GM12892 (cell line): ENCODE data around the gene RXRG.

Experiments
- DNase-seq: peaks from one replicate; pipeline ENCODE4 v3.0.0; 2011; ENCODE audit not compliant: insufficient read length
- FAIRE-seq: peaks from 2 replicates; lab custom pipeline; 2011; peaks lifted over from hg19 to GRCh38; lab: Jason Lieb, UNC
- POLR2A ChIP-seq: IDR thresholded peaks from 2 replicates; pipeline ENCODE4 v1.6.1; 2011; ENCODE audit warnings: low read depth, low read length, control low read depth
- POLR2AphosphoS5 ChIP-seq: IDR thresholded peaks from 2 replicates; pipeline ENCODE4 v1.6.1; 2011; ENCODE audit warnings: low read depth, low read length, control low read depth
- TAF1 ChIP-seq: IDR thresholded peaks from 2 replicates; pipeline ENCODE4 v1.6.1; 2011; ENCODE audit warnings: low read depth, mild to moderate bottlenecking, control low read depth, low read length, borderline replicate concordance

Gene RXRG

GRCh38 chr1:165355139-165355976 lies 89.6 kb downstream of the RXRG start:
- DNase-seq (no peak), FAIRE-seq (no peak)
- TF ChIP-seq POLR2AphosphoS5: no peak
- TF ChIP-seq TAF1: no peak
- no peak for TF ChIP-seq POLR2A

- TF ChIP-seq POLR2A (no peak), POLR2AphosphoS5 (no peak), TAF1 (no peak)
- FAIRE-seq (no peak), DNase-seq (no peak)
These were observed 90.2 kb downstream of the RXRG start for GRCh38 chr1:165354739-165355138.

GRCh38 chr1:165353731-165354671 lies 90.9 kb downstream of the RXRG start:
- no peak for FAIRE-seq
- DNase-seq: no peak

GRCh38 chr1:165352442-165353293 lies 92.3 kb downstream of the RXRG start:
- FAIRE-seq (no peak), DNase-seq (no peak)
- no peak for TF ChIP-seq POLR2A
- TF ChIP-seq TAF1: no peak
- TF ChIP-seq POLR2AphosphoS5: no peak

More at GRCh38 chr1:165353731-165354671, 90.9 kb downstream of the RXRG start:
- no peak for TF ChIP-seq POLR2A
- TF ChIP-seq TAF1: no peak
- no peak for TF ChIP-seq POLR2AphosphoS5

GRCh38 chr1:165351863-165352441 lies 93.0 kb downstream of the RXRG start:
- DNase-seq (no peak), FAIRE-seq (no peak)
- no peak for TF ChIP-seq POLR2AphosphoS5
- TF ChIP-seq TAF1: no peak
- no peak for TF ChIP-seq POLR2A
